Caco-2 (cell line): Measurements from ENCODE around the gene MMP11. TPM values are rescaled to one million over a fixed set of nuclear protein-coding genes. Genes with fewer than 3 reads are reported as not detected.
A peak's percentile ranks its signal among the peaks of the same experiment; 100 is the strongest.

Experiments used
- BruUV-seq: library from RNA; stranded (reverse); fragments of 400-500 nt; replicated peaks from 2 replicates; lab custom pipeline; 2021; lab: Mats Ljungman, UMichigan
- CTCF ChIA-PET: fragments of 300-600 bp; sonication (Branson Sonifier 250); formaldehyde crosslinking; loops from one replicate; lab custom pipeline; 2022; ENCODE audit warnings: antibody characterized with exemption; lab: Charles Lee
- POLR2A ChIA-PET: fragments of 300-600 bp; sonication (Branson Sonifier 250); formaldehyde crosslinking; loops from one replicate; lab custom pipeline; 2022; ENCODE audit warnings: antibody characterized with exemption; lab: Charles Lee
- DNase-seq, 2 experiments: peaks; one replicate each; pipeline versions ENCODE4 v3.0.0 to v3.0.0-alpha.2; 2020 to 2022
- H3K27me3 ChIP-seq: replicated peaks from 2 replicates; pipeline ENCODE4 v1.6.0; 2011; ENCODE audit warnings: low read length; ENCODE audit not compliant: control insufficient read depth, insufficient read depth
- H3K36me3 ChIP-seq: 2 replicates; pipeline ENCODE4 v1.5.1; 2011; ENCODE audit warnings: low read length; ENCODE audit not compliant: control insufficient read depth, insufficient read depth
- H3K4me1 ChIP-seq: fragments of 250-450 bp; sonication (Bioruptor Pico); 2 replicates; pipeline ENCODE4 v1.5.1; 2020; ENCODE audit warnings: mild to moderate bottlenecking
- H3K4me3 ChIP-seq: 2 replicates; pipeline ENCODE4 v1.5.1; 2011; ENCODE audit warnings: low read depth, mild to moderate bottlenecking, control low read depth, low read length
- H3K9me3 ChIP-seq: fragments of 250-450 bp; sonication (Bioruptor Pico); 2 replicates; pipeline ENCODE4 v1.5.1; 2020; ENCODE audit warnings: mild to moderate bottlenecking, moderate library complexity
- H3K27ac Mint-ChIP-seq: one replicate; pipeline ENCODE4 v1.8.0; 2022; ENCODE audit warnings: mixed read lengths; ENCODE audit not compliant: unreplicated experiment
- H3K27me3 Mint-ChIP-seq: one replicate; pipeline ENCODE4 v1.8.0; 2022; ENCODE audit warnings: mixed read lengths; ENCODE audit not compliant: insufficient read depth, unreplicated experiment
- H3K36me3 Mint-ChIP-seq: one replicate; pipeline ENCODE4 v1.8.0; 2022; ENCODE audit warnings: mild to moderate bottlenecking, mixed read lengths; ENCODE audit not compliant: insufficient read depth, unreplicated experiment
- H3K4me1 Mint-ChIP-seq: one replicate; pipeline ENCODE4 v1.8.0; 2022; ENCODE audit warnings: low read depth, mixed read lengths; ENCODE audit not compliant: unreplicated experiment
- H3K4me3 Mint-ChIP-seq: one replicate; pipeline ENCODE4 v1.8.0; 2022; ENCODE audit warnings: mild to moderate bottlenecking, moderate library complexity, mixed read lengths; ENCODE audit not compliant: unreplicated experiment
- H3K9me3 Mint-ChIP-seq: one replicate; pipeline ENCODE4 v1.8.0; 2022; ENCODE audit warnings: mixed read lengths; ENCODE audit not compliant: unreplicated experiment
- CTCF ChIP-seq, 2 experiments: fragments of 200-600 bp in 1 of 2; IDR thresholded peaks; 1 replicate in 1 of 2; 2 replicates in 1 of 2; pipeline versions ENCODE4 v1.5.1 to v1.8.0; 2011 to 2022; ENCODE audit warnings: antibody characterized with exemption in 1 of 2, control low read depth in 1 of 2, inconsistent platforms in 1 of 2, low read depth in 1 of 2, low read length in 1 of 2, mild to moderate bottlenecking in 1 of 2, moderate library complexity in 1 of 2; ENCODE audit not compliant: insufficient read depth in 1 of 2, severe bottlenecking in 1 of 2, unreplicated experiment in 1 of 2
- intact Hi-C: fragments of 100-400 bp; cut with micrococcal nuclease; formaldehyde crosslinking; loops from one replicate; pipeline ENCODE4 v1.10.0; 2022; ENCODE audit not compliant: unreplicated experiment
- total RNA-seq: library from RNA; stranded (reverse); gene quantifications from 2 replicates; pipeline ENCODE4 v1.2.3, GENCODE V29; 2022

Gene MMP11
- total RNA-seq, 1 experiment from 2014 or later = 11.6 TPM

GRCh38 chr22:23780146-23780748 lies 7.6 kb downstream of the MMP11 start:
- Histone ChIP-seq H3K9me3 (no peaks in the 10 kb centered on the region), H3K4me3 (no peak overlapping the region), H3K27me3 (no peaks in the 10 kb centered on the region), H3K4me1 (peaks cover 20% of the 10 kb centered on the region), H3K36me3 (no peaks in the 10 kb centered on the region)
- TF ChIP-seq CTCF (IDR thresholded peaks at IDR 0.05; ENCODE audit: insufficient read depth in 1 of 2, low read depth in 1 of 2, low read length in 1 of 2, severe bottlenecking in 1 of 2, unreplicated experiment in 1 of 2) = no peak
- CTCF ChIA-PET = no interaction called here
- Mint-ChIP-seq H3K4me3 (no peak overlapping the region), H3K27me3 (no peaks in the 10 kb centered on the region), H3K9me3 (no peaks in the 10 kb centered on the region), H3K4me1 (peaks cover 8% of the 10 kb centered on the region), H3K36me3 (peaks cover 5% of the 10 kb centered on the region), H3K27ac (no peak overlapping the region)
- intact Hi-C loops = no loop called here
- no TSS peak for BruUV-seq
- DNase-seq = no peak
- POLR2A ChIA-PET = no interaction called here

GRCh38 chr22:23781065-23781464 lies 8.4 kb downstream of the MMP11 start:
- H3K36me3 ChIP-seq = no peaks in the 10 kb centered on the region
- H3K9me3 ChIP-seq = no peaks in the 10 kb centered on the region
- H3K4me1 ChIP-seq = peaks cover 18% of the 10 kb centered on the region
- H3K27me3 Mint-ChIP-seq = no peaks in the 10 kb centered on the region
- H3K27me3 ChIP-seq = no peaks in the 10 kb centered on the region
- H3K4me1 Mint-ChIP-seq = peaks cover 8% of the 10 kb centered on the region
- ChIA-PET POLR2A (no interaction called here), CTCF (no interaction called here)
- H3K9me3 Mint-ChIP-seq = no peaks in the 10 kb centered on the region
- peaks cover 5% of the 10 kb centered on the region for H3K36me3 Mint-ChIP-seq
- BruUV-seq = no TSS peak
- intact Hi-C loops = no loop called here
- H3K4me3 Mint-ChIP-seq = no peak overlapping the region
- no peak overlapping the region for H3K4me3 ChIP-seq
- no peak for TF ChIP-seq CTCF (IDR thresholded peaks at IDR 0.05; ENCODE audit: insufficient read depth in 1 of 2, low read depth in 1 of 2, low read length in 1 of 2, severe bottlenecking in 1 of 2, unreplicated experiment in 1 of 2)
- no peak for DNase-seq
- peak overlapping the region; percentile 63 for H3K27ac Mint-ChIP-seq

- POLR2A ChIA-PET = no interaction called here
- Mint-ChIP-seq H3K9me3 (no peaks in the 10 kb centered on the region), H3K4me1 (peaks cover 8% of the 10 kb centered on the region), H3K27ac (peak overlapping the region; percentile 63), H3K4me3 (no peak overlapping the region), H3K27me3 (no peaks in the 10 kb centered on the region), H3K36me3 (peaks cover 5% of the 10 kb centered on the region)
- DNase-seq = peak; percentile 32 to 58
- no peak for TF ChIP-seq CTCF (IDR thresholded peaks at IDR 0.05; ENCODE audit: insufficient read depth in 1 of 2, low read depth in 1 of 2, low read length in 1 of 2, severe bottlenecking in 1 of 2, unreplicated experiment in 1 of 2)
- CTCF ChIA-PET = no interaction called here
- H3K4me3 ChIP-seq = no peak overlapping the region
- no peaks in the 10 kb centered on the region for H3K36me3 ChIP-seq
- no peaks in the 10 kb centered on the region for H3K9me3 ChIP-seq
- H3K4me1 ChIP-seq = peaks cover 23% of the 10 kb centered on the region
- intact Hi-C loops = no loop called here
- H3K27me3 ChIP-seq = no peaks in the 10 kb centered on the region
- no TSS peak for BruUV-seq
Measured at GRCh38 chr22:23781511-23782183, 9.0 kb downstream of the MMP11 start.
